Spleen (tissue), 7 donors: Measurements from ENCODE around the gene PLEKHG3.

Source experiments
- POLR2A ChIP-seq, 3 donors: fragments of 450-650 bp; IDR thresholded peaks; one replicate each; pipeline ENCODE4 v1.5.1; 2017; ENCODE audit warnings: antibody characterized with exemption in 3 of 3, mild to moderate bottlenecking in 1 of 3
- POLR2AphosphoS5 ChIP-seq, 3 donors: sonication (generic); formaldehyde crosslinking; IDR thresholded peaks; one replicate each; pipeline ENCODE4 v1.5.1; 2017; ENCODE audit warnings: antibody characterized with exemption in 3 of 3
- TF ChIP-seq, protein P1 (sequence below), 11 experiments: fragments of 200-600 bp in 7 of 11; fragments of 450-650 bp in 4 of 11; sonication (generic) in 4 of 11; IDR thresholded peaks in 8 of 11; conservative IDR thresholded peaks in 3 of 11; 1 replicate in 7 of 11; 2 replicates in 4 of 11; pipeline versions ENCODE4 v1.4.0 to v1.8.0; 2016 to 2021; ENCODE audit warnings: antibody characterized with exemption in 11 of 11, inconsistent platforms in 4 of 11, mild to moderate bottlenecking in 1 of 11
- donor health status: DM: no; HTN: no; CAD: no; lungs with moderate emphysema.
- donor health status: DM: no; HTN: no; CAD: no.
- donor health status: DM: no; HTN: no; CAD: no.

DNA sequence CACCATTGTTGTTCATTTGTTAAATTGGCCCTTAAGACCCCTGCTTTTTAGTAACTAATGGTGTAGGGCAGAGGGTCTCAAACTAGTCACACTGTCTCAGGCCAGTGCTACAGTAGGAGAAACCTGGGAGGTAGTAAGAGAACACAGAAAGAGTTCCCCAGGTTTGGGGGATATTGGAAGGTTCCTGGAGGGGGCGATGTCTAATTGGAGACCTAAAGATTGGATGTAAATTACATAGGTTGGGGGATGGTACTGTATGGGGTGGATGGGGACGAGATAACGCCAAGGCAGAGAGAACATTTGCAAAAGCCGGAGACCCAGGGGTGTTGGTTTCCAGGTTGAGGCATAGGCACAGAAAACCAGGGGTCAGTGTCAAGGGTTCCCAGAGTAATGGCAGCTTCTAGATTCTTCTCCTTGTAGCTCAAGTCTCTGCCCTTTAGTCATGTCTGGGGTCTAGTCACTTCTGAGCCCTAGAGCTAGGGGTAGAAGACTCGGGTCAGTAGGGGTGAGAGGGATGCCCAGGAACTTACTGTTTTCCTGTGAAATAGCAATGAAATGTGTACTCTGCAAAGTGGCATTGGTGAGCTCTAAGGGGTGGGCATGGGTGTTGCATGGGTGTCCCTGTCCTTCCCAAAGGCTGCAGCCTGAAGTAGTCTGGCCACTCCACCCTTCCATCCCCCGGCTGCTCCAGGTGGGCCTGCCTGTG is 21.8 kb downstream of the PLEKHG3 start:
- TF ChIP-seq POLR2A (IDR thresholded peaks at IDR 0.05): no peak
- TF ChIP-seq, protein P1, sequence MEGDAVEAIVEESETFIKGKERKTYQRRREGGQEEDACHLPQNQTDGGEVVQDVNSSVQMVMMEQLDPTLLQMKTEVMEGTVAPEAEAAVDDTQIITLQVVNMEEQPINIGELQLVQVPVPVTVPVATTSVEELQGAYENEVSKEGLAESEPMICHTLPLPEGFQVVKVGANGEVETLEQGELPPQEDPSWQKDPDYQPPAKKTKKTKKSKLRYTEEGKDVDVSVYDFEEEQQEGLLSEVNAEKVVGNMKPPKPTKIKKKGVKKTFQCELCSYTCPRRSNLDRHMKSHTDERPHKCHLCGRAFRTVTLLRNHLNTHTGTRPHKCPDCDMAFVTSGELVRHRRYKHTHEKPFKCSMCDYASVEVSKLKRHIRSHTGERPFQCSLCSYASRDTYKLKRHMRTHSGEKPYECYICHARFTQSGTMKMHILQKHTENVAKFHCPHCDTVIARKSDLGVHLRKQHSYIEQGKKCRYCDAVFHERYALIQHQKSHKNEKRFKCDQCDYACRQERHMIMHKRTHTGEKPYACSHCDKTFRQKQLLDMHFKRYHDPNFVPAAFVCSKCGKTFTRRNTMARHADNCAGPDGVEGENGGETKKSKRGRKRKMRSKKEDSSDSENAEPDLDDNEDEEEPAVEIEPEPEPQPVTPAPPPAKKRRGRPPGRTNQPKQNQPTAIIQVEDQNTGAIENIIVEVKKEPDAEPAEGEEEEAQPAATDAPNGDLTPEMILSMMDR (IDR thresholded peaks at IDR 0.05 in 8 of 11, conservative IDR thresholded peaks at IDR 0.05 in 3 of 11): no peak
- TF ChIP-seq POLR2AphosphoS5 (IDR thresholded peaks at IDR 0.05): no peak
